GM18907 (cell line): ENCODE data around the gene KANTR.
"Not testable (repeated sequence)": the region's sequence is repeated elsewhere in the genome, so short reads cannot be mapped to it uniquely, and the experiment has no call there.

Experiments
- ATAC-seq: cut with Tn5 transposase; IDR thresholded peaks from one replicate; pipeline ENCODE4 v1.9.1; 2021; ENCODE audit warnings: mild to moderate bottlenecking, moderate library complexity; ENCODE audit not compliant: unreplicated experiment

KANTR gene

DNA sequence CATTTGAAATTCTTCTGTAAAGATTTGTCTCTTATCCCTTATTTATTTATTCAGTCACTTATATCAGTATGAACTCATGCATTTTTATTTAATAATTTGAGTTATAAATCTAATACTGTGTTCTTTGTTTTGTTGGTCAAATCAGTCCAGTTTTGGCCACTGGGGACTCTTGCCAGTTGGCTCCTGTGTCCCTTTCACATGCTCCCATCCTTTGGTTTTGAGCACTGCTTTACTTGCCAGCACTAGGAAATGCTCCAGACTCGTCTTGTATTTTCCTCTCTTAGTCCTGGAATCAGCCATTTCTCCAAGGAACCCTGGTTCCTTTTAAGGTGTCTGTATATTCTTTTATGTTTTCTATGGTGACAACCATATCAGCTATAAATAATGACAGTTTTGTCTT, 28.1 kb downstream of the KANTR start:
- no peak for ATAC-seq

DNA sequence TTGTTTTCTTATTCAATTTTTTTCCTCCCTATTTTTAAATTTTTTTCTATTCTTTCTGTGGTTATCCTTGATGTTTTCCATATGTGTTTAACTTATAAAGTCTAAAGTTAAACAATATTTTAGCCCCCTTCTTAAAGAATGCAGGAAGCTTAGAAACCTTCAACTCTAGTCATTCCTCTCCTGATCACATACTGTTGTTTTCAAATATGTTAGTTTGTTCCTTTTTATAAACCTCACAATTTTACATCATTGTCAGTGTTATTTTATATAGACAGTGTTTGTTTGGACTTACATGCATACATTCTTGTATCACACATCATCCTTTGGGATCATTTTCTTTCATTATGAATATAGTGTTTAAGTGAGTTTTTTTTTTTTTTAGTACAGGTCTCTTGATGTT, 31.6 kb downstream of the KANTR start:
- ATAC-seq = no peak

DNA sequence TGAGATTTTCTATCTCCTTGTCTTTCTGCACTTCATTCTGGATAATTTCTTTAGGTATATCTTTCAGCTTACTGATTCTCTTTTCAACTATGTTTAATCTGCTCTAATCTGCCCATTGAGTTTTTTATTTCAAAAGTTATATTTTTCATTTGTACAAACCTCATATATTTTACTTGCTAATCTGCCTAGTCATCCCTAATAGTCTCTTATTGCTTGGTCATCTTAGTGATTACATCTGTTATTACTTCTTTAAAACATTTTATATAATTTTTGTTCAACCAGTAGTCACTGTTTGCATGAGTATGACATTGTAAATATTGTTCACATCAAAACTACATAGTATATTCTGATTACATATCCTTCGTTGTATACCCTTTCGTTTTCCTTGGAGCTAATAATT, 32.4 kb downstream of the KANTR start:
- ATAC-seq = no peak

GRCh38 chrX:53128097-53128749, 34.3 kb downstream of the KANTR start:
- no peak for ATAC-seq

DNA sequence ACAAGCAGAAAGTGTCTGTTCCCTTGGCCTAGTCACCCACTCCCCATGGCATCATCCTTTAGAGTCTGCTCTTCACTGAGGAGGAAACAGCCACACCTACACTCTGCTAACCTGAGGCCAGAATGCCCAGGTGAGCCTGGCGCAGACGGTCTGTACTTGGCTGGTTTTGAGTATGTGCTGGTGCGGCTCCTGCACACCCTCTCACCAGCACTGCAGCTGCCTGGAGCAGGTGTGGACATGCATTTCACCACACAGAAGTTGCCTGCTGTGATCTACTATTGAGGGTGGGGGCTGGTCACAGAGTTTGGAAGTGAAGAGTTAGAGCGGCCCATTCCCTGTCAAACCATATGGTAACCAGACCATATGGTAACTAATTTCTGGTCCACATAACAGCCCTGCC, 39.5 kb downstream of the KANTR start:
- no peak for ATAC-seq

GRCh38 chrX:53135581-53135980, 41.6 kb downstream of the KANTR start:
- ATAC-seq = no peak

GRCh38 chrX:53153581-53153980, 59.6 kb downstream of the KANTR start:
- ATAC-seq = no peak

DNA sequence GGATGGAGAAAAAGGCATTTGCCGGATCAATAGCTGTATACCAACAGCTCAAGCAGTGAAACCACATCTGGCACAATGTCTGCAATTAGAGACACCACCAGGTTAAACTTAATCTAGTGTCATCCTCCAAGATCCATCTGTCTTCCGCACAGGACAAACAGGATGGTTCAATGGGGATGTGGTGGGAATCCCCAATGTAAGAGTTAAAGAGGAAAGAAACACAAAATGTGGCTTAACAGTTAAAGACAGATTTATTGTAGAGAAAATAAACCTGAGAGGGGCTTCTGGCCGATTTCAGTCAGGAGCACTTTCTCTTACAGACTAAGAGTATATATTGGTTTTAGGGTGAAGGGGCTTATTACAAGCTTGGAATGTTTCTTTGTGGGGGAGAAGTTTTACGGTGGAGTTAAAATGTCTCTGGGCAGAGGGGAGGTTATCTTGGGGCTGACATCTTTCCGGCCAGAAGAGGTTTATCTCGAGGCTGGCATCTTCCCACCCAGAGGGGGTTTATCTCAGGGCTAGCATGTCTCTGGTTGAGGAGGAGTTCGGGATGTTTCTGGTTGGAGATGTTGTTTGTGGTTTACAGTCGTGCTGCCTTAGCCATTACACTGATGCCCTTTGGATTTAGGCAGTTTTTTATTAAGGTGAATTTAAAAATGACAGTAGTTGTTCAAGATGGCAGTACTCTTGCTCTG, 61.7 kb downstream of the KANTR start:
- no peak for ATAC-seq

GRCh38 chrX:53156207-53156596, 62.3 kb downstream of the KANTR start:
- no peak for ATAC-seq

DNA sequence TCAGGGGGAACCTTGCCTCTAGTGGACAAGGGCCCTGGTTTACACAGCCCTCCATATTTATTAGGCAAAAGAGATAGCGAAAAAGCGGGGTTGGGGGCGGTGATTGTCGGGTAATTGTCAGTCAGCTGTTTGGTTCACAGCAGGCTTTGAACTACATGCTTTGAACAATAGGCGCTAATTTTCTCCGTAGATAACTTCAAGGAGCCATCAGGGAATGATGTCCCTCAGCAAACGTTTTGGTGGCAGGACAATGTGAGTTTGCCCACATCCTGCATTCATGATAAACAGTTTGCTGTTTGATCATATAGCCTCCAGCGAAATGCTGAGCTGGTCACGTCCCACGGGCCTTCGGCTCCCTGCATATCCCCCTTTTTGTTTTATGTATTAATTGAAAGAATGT, 65.2 kb downstream of the KANTR start:
- no peak for ATAC-seq

DNA sequence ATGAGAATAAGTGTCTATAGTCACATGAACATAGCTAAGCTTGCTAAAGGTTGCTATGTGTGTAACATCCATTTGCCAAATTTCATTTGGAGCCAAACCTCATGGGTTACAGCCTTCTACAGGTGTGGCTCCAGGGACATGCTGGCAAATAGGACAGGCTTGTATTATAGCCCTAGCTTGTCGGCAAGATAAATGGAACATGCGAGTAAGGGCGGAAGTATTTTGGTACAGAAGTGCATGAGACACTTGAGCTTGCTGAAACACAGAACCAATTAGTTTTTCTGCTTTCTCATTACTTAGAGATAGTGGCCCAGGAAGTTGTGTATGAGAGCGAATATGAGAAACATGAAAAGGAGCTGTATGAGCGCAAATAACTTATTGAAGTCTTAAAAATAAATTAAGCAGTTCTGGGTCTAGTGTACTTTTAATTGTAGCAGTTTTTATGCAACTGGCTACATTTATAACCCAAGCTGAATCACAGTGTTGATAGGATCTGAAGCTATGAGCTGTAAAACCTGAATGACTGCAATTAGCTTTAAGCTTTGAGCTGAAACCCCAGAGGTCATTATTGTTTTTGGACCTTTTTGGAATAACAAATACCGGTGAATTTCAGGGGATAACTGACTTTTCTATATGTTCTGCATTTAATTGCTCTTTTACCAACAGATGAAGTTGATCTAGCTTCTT, 66.5 kb downstream of the KANTR start:
- no peak for ATAC-seq

DNA sequence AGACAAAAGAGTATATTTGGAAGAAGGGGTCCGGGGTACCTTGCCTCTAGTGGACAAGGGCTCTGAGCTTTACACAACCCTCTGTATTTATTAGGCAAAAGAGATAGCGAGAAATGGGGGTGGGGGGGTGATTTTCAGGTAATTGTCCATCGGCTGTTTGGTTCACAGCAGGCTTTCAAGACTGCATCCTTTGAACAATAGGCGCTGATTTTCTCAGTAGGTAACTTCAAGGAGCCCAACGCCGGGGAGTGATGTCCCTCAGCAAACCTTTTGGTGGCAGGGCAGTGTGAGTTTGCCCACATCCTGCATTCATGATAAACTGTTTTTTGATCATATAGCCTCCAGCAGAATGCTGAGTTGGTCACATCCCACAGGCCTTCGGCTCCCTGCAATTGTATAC, 69.5 kb downstream of the KANTR start:
- no peak for ATAC-seq

- ATAC-seq = not testable (repeated sequence)
These were observed 70.6 kb downstream of the KANTR start for GRCh38 chrX:53164566-53164965.

DNA sequence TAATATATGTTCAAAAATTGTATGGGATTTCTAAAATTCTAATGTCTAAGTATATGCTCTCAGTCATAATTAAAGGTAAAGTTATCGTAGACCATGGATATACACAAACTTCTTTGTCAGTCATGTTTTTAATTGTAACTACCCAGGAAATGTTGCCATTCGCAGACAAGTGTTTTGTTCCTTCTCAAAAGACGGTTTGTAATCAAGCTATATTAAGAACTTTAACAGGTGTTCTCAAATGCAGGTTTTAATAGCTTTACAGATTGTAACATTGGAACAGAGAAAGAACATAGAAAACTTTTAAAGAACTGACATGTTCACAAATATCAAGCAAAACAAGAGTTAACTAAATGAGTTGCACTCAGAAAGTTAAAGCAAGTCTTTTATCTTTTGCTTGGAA, 72.2 kb downstream of the KANTR start:
- no peak for ATAC-seq

DNA sequence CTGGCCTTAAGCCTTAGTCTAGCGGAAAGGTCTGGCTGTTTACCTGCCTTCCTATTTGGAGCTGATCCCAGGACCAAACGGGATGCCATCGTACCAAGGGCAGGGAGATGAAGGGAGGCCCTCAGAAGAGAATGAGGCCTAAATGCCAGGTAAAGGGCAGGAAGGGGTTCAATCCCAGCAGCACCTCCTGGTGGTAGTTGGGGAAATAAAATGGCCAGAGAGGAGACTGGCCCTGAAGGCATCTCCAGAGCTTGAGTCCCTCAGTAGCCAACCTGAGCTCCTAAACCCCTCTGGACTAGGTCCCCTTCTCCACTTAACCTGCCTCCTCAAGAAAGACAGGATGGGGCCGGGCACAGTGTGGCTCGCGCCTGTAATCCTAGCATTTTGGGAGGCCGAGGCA, 77.4 kb downstream of the KANTR start:
- no peak for ATAC-seq
